Body of pancreas (tissue), 4 donors: Measurements from ENCODE around the gene NVL.

Experiments
- POLR2A ChIP-seq, 3 donors: fragments of 450-650 bp; IDR thresholded peaks; one replicate each; pipeline ENCODE4 v1.6.1; 2016; ENCODE audit warnings: antibody characterized with exemption in 3 of 3, mild to moderate bottlenecking in 2 of 3
- TF ChIP-seq, protein P1 (sequence below), 7 experiments: fragments of 450-650 bp in 4 of 7; fragments of 200-600 bp in 3 of 7; sonication (generic) in 3 of 7; IDR thresholded peaks; one replicate each; pipeline ENCODE4 v1.5.1; 2016 to 2019; ENCODE audit warnings: antibody characterized with exemption in 7 of 7

- TF ChIP-seq POLR2A (IDR thresholded peaks at IDR 0.05), result no peak
- TF ChIP-seq, protein P1, sequence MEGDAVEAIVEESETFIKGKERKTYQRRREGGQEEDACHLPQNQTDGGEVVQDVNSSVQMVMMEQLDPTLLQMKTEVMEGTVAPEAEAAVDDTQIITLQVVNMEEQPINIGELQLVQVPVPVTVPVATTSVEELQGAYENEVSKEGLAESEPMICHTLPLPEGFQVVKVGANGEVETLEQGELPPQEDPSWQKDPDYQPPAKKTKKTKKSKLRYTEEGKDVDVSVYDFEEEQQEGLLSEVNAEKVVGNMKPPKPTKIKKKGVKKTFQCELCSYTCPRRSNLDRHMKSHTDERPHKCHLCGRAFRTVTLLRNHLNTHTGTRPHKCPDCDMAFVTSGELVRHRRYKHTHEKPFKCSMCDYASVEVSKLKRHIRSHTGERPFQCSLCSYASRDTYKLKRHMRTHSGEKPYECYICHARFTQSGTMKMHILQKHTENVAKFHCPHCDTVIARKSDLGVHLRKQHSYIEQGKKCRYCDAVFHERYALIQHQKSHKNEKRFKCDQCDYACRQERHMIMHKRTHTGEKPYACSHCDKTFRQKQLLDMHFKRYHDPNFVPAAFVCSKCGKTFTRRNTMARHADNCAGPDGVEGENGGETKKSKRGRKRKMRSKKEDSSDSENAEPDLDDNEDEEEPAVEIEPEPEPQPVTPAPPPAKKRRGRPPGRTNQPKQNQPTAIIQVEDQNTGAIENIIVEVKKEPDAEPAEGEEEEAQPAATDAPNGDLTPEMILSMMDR (IDR thresholded peaks at IDR 0.05), result no peak
These were observed 149.1 kb downstream of the NVL start for GRCh38 chr1:224180783-224181452.
